H9 (cell line): ENCODE data around the gene PELI2. TPM values are rescaled to one million over a fixed set of nuclear protein-coding genes. Genes with fewer than 3 reads are reported as not detected.

ENCODE experiments used
- DNase-seq: peaks from one replicate; pipeline ENCODE4 v3.0.0-alpha.2; 2017
- H2AFZ ChIP-seq: one replicate; pipeline ENCODE4 v1.6.1; 2013; ENCODE audit warnings: mild to moderate bottlenecking, low read length, control low read depth, moderate library complexity
- H2AK5ac ChIP-seq: 2 replicates; pipeline ENCODE4 v1.6.1; 2013; ENCODE audit warnings: low read length, control low read depth, mixed read lengths; ENCODE audit not compliant: insufficient read length
- H2BK120ac ChIP-seq: one replicate; pipeline ENCODE4 v1.6.1; 2013; ENCODE audit warnings: low read depth, mild to moderate bottlenecking, low read length, control low read depth, inconsistent platforms; ENCODE audit not compliant: poor library complexity, severe bottlenecking
- H2BK12ac ChIP-seq: 2 replicates; pipeline ENCODE4 v1.6.1; 2013; ENCODE audit warnings: low read length, control low read depth, mixed read lengths, low read depth; ENCODE audit not compliant: insufficient read length
- H2BK15ac ChIP-seq: 2 replicates; pipeline ENCODE4 v1.6.1; 2013; ENCODE audit warnings: low read depth, low read length, control low read depth
- H2BK20ac ChIP-seq: one replicate; pipeline ENCODE4 v1.6.1; 2013; ENCODE audit warnings: low read depth, mild to moderate bottlenecking, low read length, control low read depth, inconsistent platforms; ENCODE audit not compliant: poor library complexity, severe bottlenecking
- H2BK5ac ChIP-seq: 2 replicates; pipeline ENCODE4 v1.6.1; 2013; ENCODE audit warnings: low read length, control low read depth, mixed read lengths; ENCODE audit not compliant: insufficient read length
- H3K14ac ChIP-seq: 2 replicates; pipeline ENCODE4 v1.6.1; 2013; ENCODE audit warnings: low read length, control low read depth; ENCODE audit not compliant: insufficient read depth
- H3K18ac ChIP-seq: 2 replicates; pipeline ENCODE4 v1.6.1; 2013; ENCODE audit warnings: low read depth, mild to moderate bottlenecking, mixed read lengths, low read length, control low read depth; ENCODE audit not compliant: insufficient read length
- H3K23ac ChIP-seq: 2 replicates; pipeline ENCODE4 v1.6.1; 2013; ENCODE audit warnings: low read length, control low read depth, mixed read lengths, low read depth; ENCODE audit not compliant: insufficient read length
- H3K23me2 ChIP-seq: 2 replicates; pipeline ENCODE4 v1.6.1; 2013; ENCODE audit warnings: low read depth, mild to moderate bottlenecking, mixed read lengths, low read length, control low read depth; ENCODE audit not compliant: insufficient read length, poor library complexity, severe bottlenecking
- H3K27ac ChIP-seq: 2 replicates; pipeline ENCODE4 v1.5.1; 2013; ENCODE audit warnings: low read length, control low read depth, mixed read lengths, low read depth; ENCODE audit not compliant: insufficient read length
- H3K27me3 ChIP-seq: 2 replicates; pipeline ENCODE4 v1.6.1; 2013; ENCODE audit warnings: low read length, control low read depth, inconsistent platforms; ENCODE audit not compliant: insufficient read depth
- H3K4ac ChIP-seq: 2 replicates; pipeline ENCODE4 v1.6.1; 2013; ENCODE audit warnings: low read depth, mild to moderate bottlenecking, control low read depth, inconsistent platforms, low read length, moderate library complexity
- H3K4me1 ChIP-seq: 2 replicates; pipeline ENCODE4 v1.6.1; 2013; ENCODE audit warnings: low read length, control low read depth, inconsistent platforms; ENCODE audit not compliant: insufficient read depth
- H3K4me2 ChIP-seq: 2 replicates; pipeline ENCODE4 v1.6.1; 2013; ENCODE audit warnings: low read length, control low read depth, mixed read lengths; ENCODE audit not compliant: insufficient read length, insufficient read depth
- H3K56ac ChIP-seq: 2 replicates; pipeline ENCODE4 v1.6.1; 2013; ENCODE audit warnings: low read depth, mild to moderate bottlenecking, mixed read lengths, low read length, control low read depth; ENCODE audit not compliant: insufficient read length
- H3K79me1 ChIP-seq: 2 replicates; pipeline ENCODE4 v1.6.1; 2013; ENCODE audit warnings: low read depth, mild to moderate bottlenecking, moderate library complexity, low read length, control low read depth, inconsistent platforms; ENCODE audit not compliant: insufficient read depth, poor library complexity, severe bottlenecking
- H3K79me2 ChIP-seq: 2 replicates; pipeline ENCODE4 v1.6.1; 2013; ENCODE audit warnings: low read length, control low read depth, inconsistent platforms; ENCODE audit not compliant: insufficient read depth
- H3K9ac ChIP-seq: 2 replicates; pipeline ENCODE4 v1.6.1; 2013; ENCODE audit warnings: low read length, control low read depth, mixed read lengths; ENCODE audit not compliant: insufficient read length; ENCODE audit errors: extremely low read depth
- H3K9me3 ChIP-seq: one replicate; pipeline ENCODE4 v1.6.1; 2013; ENCODE audit warnings: low read depth, low read length, inconsistent platforms; ENCODE audit not compliant: control insufficient read depth
- H3T11ph ChIP-seq: one replicate; pipeline ENCODE4 v1.6.1; 2013; ENCODE audit warnings: mild to moderate bottlenecking, low read length, control low read depth, inconsistent platforms
- H4K20me1 ChIP-seq: one replicate; pipeline ENCODE4 v1.6.1; 2013; ENCODE audit not compliant: control insufficient read depth, insufficient read length, insufficient read depth
- H4K5ac ChIP-seq: 2 replicates; pipeline ENCODE4 v1.6.1; 2013; ENCODE audit warnings: low read depth, mild to moderate bottlenecking, mixed read lengths, low read length, control low read depth; ENCODE audit not compliant: insufficient read length
- H4K8ac ChIP-seq: replicated peaks from 2 replicates; pipeline ENCODE4 v1.6.1; 2013; ENCODE audit warnings: low read length, control low read depth, mixed read lengths, low read depth; ENCODE audit not compliant: insufficient read length
- H4K91ac ChIP-seq: 2 replicates; pipeline ENCODE4 v1.6.1; 2013; ENCODE audit warnings: low read depth, mild to moderate bottlenecking, moderate library complexity, mixed read lengths, low read length, control low read depth; ENCODE audit not compliant: insufficient read length
- H3K27ac Mint-ChIP-seq, 3 experiments: 2 replicates in 2 of 3; 3 replicates in 1 of 3; pipeline ENCODE4 v1.8.0; 2020 to 2021; ENCODE audit warnings: mixed read lengths in 3 of 3, mild to moderate bottlenecking in 1 of 3, moderate library complexity in 1 of 3
- H3K27me3 Mint-ChIP-seq: 2 replicates; pipeline ENCODE4 v1.8.0; 2021; ENCODE audit warnings: low read depth, mild to moderate bottlenecking, moderate library complexity, mixed read lengths
- H3K36me3 Mint-ChIP-seq, 3 experiments: 2 replicates in 2 of 3; 3 replicates in 1 of 3; pipeline ENCODE4 v1.8.0; 2020 to 2021; ENCODE audit warnings: low read depth in 3 of 3, mixed read lengths in 3 of 3; ENCODE audit not compliant: insufficient read depth in 1 of 3
- H3K4me1 Mint-ChIP-seq, 2 experiments: 2 replicates each; pipeline ENCODE4 v1.8.0; 2020; ENCODE audit warnings: mixed read lengths in 2 of 2
- H3K4me3 Mint-ChIP-seq, 2 experiments: 2 replicates in 1 of 2; 3 replicates in 1 of 2; pipeline ENCODE4 v1.8.0; 2020 to 2021; ENCODE audit warnings: mild to moderate bottlenecking in 2 of 2, mixed read lengths in 2 of 2, moderate library complexity in 1 of 2
- H3K9me3 Mint-ChIP-seq, 2 experiments: 2 replicates in 1 of 2; 3 replicates in 1 of 2; pipeline ENCODE4 v1.8.0; 2020; ENCODE audit warnings: mild to moderate bottlenecking in 2 of 2, mixed read lengths in 2 of 2, moderate library complexity in 1 of 2
- WGBS: extraction: QIAGEN DNeasy Blood & Tissue Kit; methylation state at CpG from one replicate; pipeline ENCODE4 v1.1.7; 2013; ENCODE audit warnings: missing lambda C conversion rate, low lambda C conversion rate, mixed read lengths; ENCODE audit not compliant: insufficient read length; ENCODE audit errors: extremely low coverage; 5-methylcytosine and 5-hydroxymethylcytosine counted together
- total RNA-seq: library from RNA; stranded (reverse); gene quantifications from 2 replicates; pipeline ENCODE4 v1.2.1, GENCODE V29; 2021
- TF ChIP-seq, protein P1 (sequence below): fragments of 200-600 bp; sonication (generic); conservative IDR thresholded peaks from 3 replicates; pipeline ENCODE4 v1.8.0; 2021; ENCODE audit warnings: antibody characterized with exemption, mild to moderate bottlenecking

The PELI2 gene
- total RNA-seq, 1 experiment from 2014 or later = 18.0 TPM

DNA sequence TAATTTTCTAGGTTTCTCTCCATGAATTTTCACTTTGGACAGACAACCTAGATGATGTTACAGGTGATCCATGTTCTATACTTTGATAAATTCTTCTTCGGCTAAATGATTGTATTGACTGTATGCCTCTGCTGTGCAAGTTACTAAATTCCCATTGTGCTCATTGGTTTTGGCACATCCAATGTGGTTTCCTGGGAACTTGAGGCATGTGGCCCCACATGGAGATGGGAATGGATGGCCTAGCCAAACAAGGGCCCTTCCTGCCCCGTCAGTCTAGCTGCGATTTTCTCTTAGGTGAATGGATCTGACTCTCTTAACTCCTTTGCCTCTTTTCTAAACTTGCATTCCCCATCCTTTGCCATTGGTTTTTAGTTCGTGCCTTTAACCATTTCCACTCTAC lies 186.2 kb downstream of the PELI2 start:
- Histone ChIP-seq H4K5ac (no peak overlapping the region), H2AK5ac (no peak overlapping the region), H3K14ac (no peak overlapping the region), H4K91ac (no peak overlapping the region), H4K8ac (no peak overlapping the region), H3K56ac (no peak overlapping the region), H3T11ph (no peak overlapping the region), H3K4me2 (no peak overlapping the region), H3K9me3 (no peaks in the 10 kb centered on the region), H2BK120ac (no peak overlapping the region), H3K23me2 (no peaks in the 10 kb centered on the region), H4K20me1 (no peaks in the 10 kb centered on the region), H3K9ac (no peak overlapping the region), H3K23ac (no peak overlapping the region), H3K4ac (no peak overlapping the region), H2AFZ (no peak overlapping the region), H3K18ac (no peak overlapping the region), H3K79me1 (no peaks in the 10 kb centered on the region), H2BK12ac (no peak overlapping the region), H2BK20ac (no peak overlapping the region), H3K79me2 (no peaks in the 10 kb centered on the region), H2BK15ac (no peak overlapping the region), H3K4me1 (no peaks in the 10 kb centered on the region), H3K27ac (no peak overlapping the region), H3K27me3 (no peaks in the 10 kb centered on the region), H2BK5ac (no peak overlapping the region)
- Mint-ChIP-seq H3K36me3 (no peaks in the 10 kb centered on the region), H3K27me3 (no peaks in the 10 kb centered on the region), H3K9me3 (no peaks in the 10 kb centered on the region), H3K4me1 (0 out of 4 replicates have a peak, but pooled peaks cover 0 to under 1% of the 10 kb centered on the region in 2 experiments), H3K4me3 (no peak overlapping the region), H3K27ac (no peak overlapping the region)
- no CpG with 5 or more reads among the region's 4 CpGs for WGBS
- no peak for DNase-seq
- TF ChIP-seq, protein P1, sequence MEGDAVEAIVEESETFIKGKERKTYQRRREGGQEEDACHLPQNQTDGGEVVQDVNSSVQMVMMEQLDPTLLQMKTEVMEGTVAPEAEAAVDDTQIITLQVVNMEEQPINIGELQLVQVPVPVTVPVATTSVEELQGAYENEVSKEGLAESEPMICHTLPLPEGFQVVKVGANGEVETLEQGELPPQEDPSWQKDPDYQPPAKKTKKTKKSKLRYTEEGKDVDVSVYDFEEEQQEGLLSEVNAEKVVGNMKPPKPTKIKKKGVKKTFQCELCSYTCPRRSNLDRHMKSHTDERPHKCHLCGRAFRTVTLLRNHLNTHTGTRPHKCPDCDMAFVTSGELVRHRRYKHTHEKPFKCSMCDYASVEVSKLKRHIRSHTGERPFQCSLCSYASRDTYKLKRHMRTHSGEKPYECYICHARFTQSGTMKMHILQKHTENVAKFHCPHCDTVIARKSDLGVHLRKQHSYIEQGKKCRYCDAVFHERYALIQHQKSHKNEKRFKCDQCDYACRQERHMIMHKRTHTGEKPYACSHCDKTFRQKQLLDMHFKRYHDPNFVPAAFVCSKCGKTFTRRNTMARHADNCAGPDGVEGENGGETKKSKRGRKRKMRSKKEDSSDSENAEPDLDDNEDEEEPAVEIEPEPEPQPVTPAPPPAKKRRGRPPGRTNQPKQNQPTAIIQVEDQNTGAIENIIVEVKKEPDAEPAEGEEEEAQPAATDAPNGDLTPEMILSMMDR = no peak
